ENCODE data around the gene ADGRV1.

DNA sequence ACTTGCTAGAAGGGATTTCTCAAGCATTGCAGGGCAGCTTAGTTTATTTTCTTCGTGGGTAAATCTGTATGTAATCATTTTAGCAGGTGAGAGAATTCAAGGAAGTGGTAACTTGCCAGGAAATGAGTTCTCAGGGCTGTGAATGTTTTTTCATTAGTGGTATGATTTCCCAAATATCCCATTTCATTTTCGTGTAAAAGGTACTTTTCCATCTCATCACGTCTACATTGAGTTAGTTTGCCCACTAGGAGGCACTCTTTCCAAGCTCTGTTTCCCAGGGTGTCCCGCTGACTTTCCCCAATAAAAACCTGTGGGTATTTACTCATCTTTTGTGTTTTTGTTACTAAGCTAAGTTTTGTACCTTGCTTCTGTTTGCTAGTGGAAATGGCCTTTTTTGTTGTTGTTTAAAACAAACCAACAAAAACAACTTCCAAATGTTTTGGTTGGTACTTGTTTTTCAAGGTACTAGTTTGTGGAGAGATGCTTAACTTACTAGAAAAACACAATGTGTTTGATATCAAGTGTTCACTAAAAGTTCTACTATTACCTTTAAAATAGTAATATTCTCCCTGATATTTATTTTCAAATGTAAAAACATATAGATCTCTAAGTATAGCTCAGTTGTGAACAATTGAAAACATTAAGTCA lies 373.6 kb downstream of the ADGRV1 start:
- peak; percentile 41 to 86 (median 78) for TF ChIP-seq CTCF (IDR thresholded peaks at IDR 0.05)
- no peak for TF ChIP-seq POLR2A (IDR thresholded peaks at IDR 0.05)
- TF ChIP-seq POLR2AphosphoS5 (IDR thresholded peaks at IDR 0.05) = peak; percentile 55

All from prostate gland (tissue), 2 donors.